Activated T-cell treated with anti-CD3 and anti-CD28 coated beads, Interleukin-2, amount 50 U/mL, for 72 hours (primary cell): ENCODE results near the gene PRUNE2. TPM values are rescaled to one million over a fixed set of nuclear protein-coding genes. Genes with fewer than 3 reads are reported as not detected.
"Not testable (repeated sequence)": the region's sequence is repeated elsewhere in the genome, so short reads cannot be mapped to it uniquely, and the experiment has no call there.

ENCODE experiments used
- ATAC-seq, 2 donors: fragments of 150-1000 bp; cut with Tn5 transposase; replicated peaks in 1 of 2; 2 replicates each; pipeline ENCODE4 v1.10.0; 2021; ENCODE audit warnings: moderate library complexity in 2 of 2, mild to moderate bottlenecking in 1 of 2
- DNase-seq, 2 donors: peaks; one replicate each; pipeline ENCODE4 v3.0.0; 2021 to 2022; ENCODE audit warnings: mixed read lengths in 1 of 2
- H3K27ac Mint-ChIP-seq: one replicate; pipeline ENCODE4 v1.8.0; 2022; ENCODE audit warnings: mild to moderate bottlenecking, moderate library complexity, mixed read lengths
- H3K27me3 Mint-ChIP-seq: one replicate; pipeline ENCODE4 v1.8.0; 2022; ENCODE audit warnings: low read depth, mixed read lengths
- H3K36me3 Mint-ChIP-seq, 2 donors: one replicate each; pipeline ENCODE4 v1.8.0; 2022; ENCODE audit warnings: mixed read lengths in 2 of 2, mild to moderate bottlenecking in 1 of 2; ENCODE audit not compliant: insufficient read depth in 2 of 2
- H3K4me1 Mint-ChIP-seq: one replicate; pipeline ENCODE4 v1.8.0; 2022; ENCODE audit warnings: low read depth, mixed read lengths
- H3K4me3 Mint-ChIP-seq, 2 donors: one replicate each; pipeline ENCODE4 v1.8.0; 2022; ENCODE audit warnings: mild to moderate bottlenecking in 2 of 2, mixed read lengths in 2 of 2, moderate library complexity in 2 of 2
- H3K9me3 Mint-ChIP-seq, 2 donors: one replicate each; pipeline ENCODE4 v1.8.0; 2022; ENCODE audit warnings: mixed read lengths in 2 of 2
- total RNA-seq, 2 donors: library from RNA; stranded (reverse); gene quantifications; one replicate each; pipeline ENCODE4 v1.2.3, GENCODE V29; 2022

The PRUNE2 gene
- total RNA-seq, 2 donors from 2014 or later, result 0.69 to 1.5 TPM

- Mint-ChIP-seq H3K36me3 (peaks cover 0 to 1% of the 10 kb centered on the region in 2 donors), H3K4me3 (no peak overlapping the region), H3K27ac (no peak overlapping the region), H3K27me3 (peaks cover 25% of the 10 kb centered on the region), H3K4me1 (peaks cover 15% of the 10 kb centered on the region), H3K9me3 (no peaks in the 10 kb centered on the region)
- ATAC-seq (no peak), DNase-seq (no peak)
Observed at GRCh38 chr9:76607730-76608436, 298.0 kb downstream of the PRUNE2 start.

GRCh38 chr9:76605321-76605900 is 300.5 kb downstream of the PRUNE2 start:
- Mint-ChIP-seq H3K4me1 (peaks cover 18% of the 10 kb centered on the region), H3K4me3 (no peak overlapping the region), H3K9me3 (no peaks in the 10 kb centered on the region), H3K27me3 (peaks cover 17% of the 10 kb centered on the region), H3K36me3 (peaks cover 0 to 1% of the 10 kb centered on the region in 2 donors), H3K27ac (no peak overlapping the region)
- ATAC-seq, result no peak
- DNase-seq, result no peak

GRCh38 chr9:76603931-76604570 is 301.9 kb downstream of the PRUNE2 start:
- DNase-seq (no peak), ATAC-seq (peak; percentile 61 to 65)
- Mint-ChIP-seq H3K9me3 (no peaks in the 10 kb centered on the region), H3K27me3 (peaks cover 3% of the 10 kb centered on the region), H3K36me3 (peaks cover 0 to 1% of the 10 kb centered on the region in 2 donors), H3K27ac (peak overlapping the region; percentile 57), H3K4me3 (peak overlapping the region; percentile 50 to 83), H3K4me1 (peaks cover 18% of the 10 kb centered on the region)

- peak; percentile 14 to 30 for DNase-seq
- H3K36me3 Mint-ChIP-seq, result peaks cover 0 to 1% of the 10 kb centered on the region in 2 donors
- H3K27ac Mint-ChIP-seq, result peak overlapping the region; percentile 47
- H3K9me3 Mint-ChIP-seq, result no peaks in the 10 kb centered on the region
- H3K4me3 Mint-ChIP-seq, result peak overlapping the region; percentile 50 to 83
- peak; percentile 94 to 95 for ATAC-seq
- H3K4me1 Mint-ChIP-seq, result peaks cover 18% of the 10 kb centered on the region
- no peaks in the 10 kb centered on the region for H3K27me3 Mint-ChIP-seq
Observed at GRCh38 chr9:76603448-76603895, 302.4 kb downstream of the PRUNE2 start.

- peaks cover 18% of the 10 kb centered on the region for H3K4me1 Mint-ChIP-seq
- DNase-seq (no peak), ATAC-seq (no peak)
- H3K27me3 Mint-ChIP-seq, result no peaks in the 10 kb centered on the region
- no peak overlapping the region for H3K27ac Mint-ChIP-seq
- peaks cover 0 to 1% of the 10 kb centered on the region in 2 donors for H3K36me3 Mint-ChIP-seq
- H3K4me3 Mint-ChIP-seq, result no peak overlapping the region
- H3K9me3 Mint-ChIP-seq, result no peaks in the 10 kb centered on the region
Observed at GRCh38 chr9:76602199-76602598, 303.7 kb downstream of the PRUNE2 start.

GRCh38 chr9:76600007-76600615 is 305.8 kb downstream of the PRUNE2 start:
- no peak overlapping the region for H3K4me3 Mint-ChIP-seq
- no peak overlapping the region for H3K27ac Mint-ChIP-seq
- H3K36me3 Mint-ChIP-seq, result peaks cover 0 to 1% of the 10 kb centered on the region in 2 donors
- H3K4me1 Mint-ChIP-seq, result peaks cover 18% of the 10 kb centered on the region
- no peaks in the 10 kb centered on the region for H3K9me3 Mint-ChIP-seq
- ATAC-seq, result no peak
- DNase-seq, result no peak
- H3K27me3 Mint-ChIP-seq, result no peaks in the 10 kb centered on the region

GRCh38 chr9:76598981-76599380 is 306.9 kb downstream of the PRUNE2 start:
- no peak overlapping the region for H3K27ac Mint-ChIP-seq
- peaks cover 4% of the 10 kb centered on the region for H3K27me3 Mint-ChIP-seq
- no peak overlapping the region for H3K4me3 Mint-ChIP-seq
- DNase-seq (no peak), ATAC-seq (no peak)
- H3K36me3 Mint-ChIP-seq, result peaks cover 0 to 1% of the 10 kb centered on the region in 2 donors
- no peaks in the 10 kb centered on the region for H3K9me3 Mint-ChIP-seq
- peaks cover 13% of the 10 kb centered on the region for H3K4me1 Mint-ChIP-seq

GRCh38 chr9:76595645-76596044 is 310.3 kb downstream of the PRUNE2 start:
- Mint-ChIP-seq H3K27me3 (peaks cover 11% of the 10 kb centered on the region), H3K9me3 (no peaks in the 10 kb centered on the region), H3K36me3 (no peaks in the 10 kb centered on the region), H3K4me1 (peaks cover 8% of the 10 kb centered on the region), H3K27ac (no peak overlapping the region), H3K4me3 (no peak overlapping the region)
- DNase-seq (no peak), ATAC-seq (peak in 1 of 2 donors; percentile 41)

GRCh38 chr9:76594764-76595424 is 311.0 kb downstream of the PRUNE2 start:
- Mint-ChIP-seq H3K27me3 (peaks cover 13% of the 10 kb centered on the region), H3K27ac (no peak overlapping the region), H3K4me1 (peaks cover 8% of the 10 kb centered on the region), H3K9me3 (no peaks in the 10 kb centered on the region), H3K4me3 (no peak overlapping the region), H3K36me3 (no peaks in the 10 kb centered on the region)
- ATAC-seq, result no peak
- no peak for DNase-seq

GRCh38 chr9:76593961-76594735 is 311.8 kb downstream of the PRUNE2 start:
- H3K36me3 Mint-ChIP-seq, H3K27ac Mint-ChIP-seq, DNase-seq, H3K4me1 Mint-ChIP-seq, H3K4me3 Mint-ChIP-seq, H3K9me3 Mint-ChIP-seq, ATAC-seq: not testable (repeated sequence)
- H3K27me3 Mint-ChIP-seq, result peaks cover 13% of the 10 kb centered on the region

GRCh38 chr9:76592974-76593347 is 313.0 kb downstream of the PRUNE2 start:
- Mint-ChIP-seq H3K27ac (peak overlapping the region; percentile 27), H3K4me3 (peak overlapping the region; percentile 11 to 19), H3K9me3 (no peaks in the 10 kb centered on the region), H3K36me3 (no peaks in the 10 kb centered on the region), H3K4me1 (peaks cover 8% of the 10 kb centered on the region), H3K27me3 (peaks cover 13% of the 10 kb centered on the region)
- DNase-seq (no peak), ATAC-seq (peak; percentile 45 to 46)
